Endodermal cell (in vitro differentiated cells): ENCODE data around the gene ACLY. TPM values are rescaled to one million over a fixed set of nuclear protein-coding genes. Genes with fewer than 3 reads are reported as not detected.

ENCODE experiments used
- DNase-seq: peaks from one replicate; pipeline ENCODE4 v3.0.0-alpha.2; 2017
- H3K27ac ChIP-seq: 2 replicates; pipeline ENCODE4 v1.5.1; 2013; ENCODE audit warnings: mild to moderate bottlenecking, low read depth, low read length, moderate library complexity
- H3K27me3 ChIP-seq: 2 replicates; pipeline ENCODE4 v1.6.1; 2013; ENCODE audit warnings: mild to moderate bottlenecking, low read length, moderate library complexity; ENCODE audit not compliant: insufficient read depth, control insufficient read depth, poor library complexity, severe bottlenecking
- H3K36me3 ChIP-seq: 2 replicates; pipeline ENCODE4 v1.7.0; 2013; ENCODE audit warnings: mild to moderate bottlenecking, low read length, moderate library complexity; ENCODE audit not compliant: control insufficient read depth, insufficient read depth
- H3K4me1 ChIP-seq: one replicate; pipeline ENCODE4 v1.7.0; 2013; ENCODE audit warnings: low read length; ENCODE audit not compliant: control insufficient read depth, insufficient read depth
- H3K4me3 ChIP-seq: 2 replicates; pipeline ENCODE4 v1.5.1; 2013; ENCODE audit warnings: mild to moderate bottlenecking, low read length, moderate library complexity
- H3K9ac ChIP-seq: 2 replicates; pipeline ENCODE4 v1.6.1; 2013; ENCODE audit warnings: mild to moderate bottlenecking, low read length, moderate library complexity; ENCODE audit not compliant: poor library complexity, severe bottlenecking; ENCODE audit errors: extremely low read depth
- H3K9me3 ChIP-seq: 2 replicates; pipeline ENCODE4 v1.6.1; 2013; ENCODE audit warnings: mild to moderate bottlenecking, low read length, moderate library complexity; ENCODE audit not compliant: control insufficient read depth
- H3K27ac Mint-ChIP-seq: 2 replicates; pipeline ENCODE4 v1.8.0; 2020; ENCODE audit warnings: mixed read lengths
- H3K27me3 Mint-ChIP-seq: 2 replicates; pipeline ENCODE4 v1.8.0; 2021; ENCODE audit warnings: mild to moderate bottlenecking, mixed read lengths; ENCODE audit not compliant: insufficient read depth
- H3K36me3 Mint-ChIP-seq: 2 replicates; pipeline ENCODE4 v1.8.0; 2020; ENCODE audit warnings: low read depth, mixed read lengths
- H3K4me1 Mint-ChIP-seq: 2 replicates; pipeline ENCODE4 v1.8.0; 2020; ENCODE audit warnings: mixed read lengths
- H3K4me3 Mint-ChIP-seq: 2 replicates; pipeline ENCODE4 v1.8.0; 2020; ENCODE audit warnings: mild to moderate bottlenecking, moderate library complexity, mixed read lengths
- H3K9me3 Mint-ChIP-seq: 2 replicates; pipeline ENCODE4 v1.8.0; 2020; ENCODE audit warnings: mild to moderate bottlenecking, mixed read lengths
- WGBS, 2 experiments: methylation state at CpG; one replicate each; pipeline versions ENCODE4 v1.1.5 to v1.1.7; 2013; ENCODE audit warnings: missing lambda C conversion rate in 2 of 2, mixed read lengths in 1 of 2; ENCODE audit not compliant: insufficient coverage in 1 of 2, insufficient read length in 1 of 2; 5-methylcytosine and 5-hydroxymethylcytosine counted together
- total RNA-seq, 2 donors: library from RNA; stranded (reverse); fragmentation: NEBNext Ultra II Directional in 1 of 2; extraction: Animal tissue kit (Norgen Biotek cat#: 25700) in 1 of 2; gene quantifications; 2 replicates in 1 of 2; 3 replicates in 1 of 2; pipeline ENCODE4 v1.2.1, GENCODE V29; 2021
- TF ChIP-seq, protein P1 (sequence below): fragments of 200-600 bp; sonication (generic); conservative IDR thresholded peaks from 2 replicates; pipeline ENCODE4 v1.5.0; 2021; ENCODE audit warnings: antibody characterized with exemption, mild to moderate bottlenecking

The ACLY gene
- total RNA-seq, 2 donors from 2014 or later = 261 to 304 TPM

GRCh38 chr17:41912925-41913324, 5.8 kb downstream of the ACLY start:
- Mint-ChIP-seq H3K36me3 (peaks cover 53% of the 10 kb centered on the region), H3K9me3 (no peaks in the 10 kb centered on the region), H3K4me1 (peaks cover 48% of the 10 kb centered on the region), H3K4me3 (no peak overlapping the region), H3K27ac (peak overlapping the region; percentile 72), H3K27me3 (no peaks in the 10 kb centered on the region)
- H3K27ac ChIP-seq = no peak overlapping the region
- H3K9me3 ChIP-seq = no peaks in the 10 kb centered on the region
- H3K4me3 ChIP-seq = no peak overlapping the region
- H3K9ac ChIP-seq = no peak overlapping the region
- peaks cover 56% of the 10 kb centered on the region for H3K36me3 ChIP-seq
- no peak for DNase-seq
- no peaks in the 10 kb centered on the region for H3K27me3 ChIP-seq
- H3K4me1 ChIP-seq = peaks cover 16% of the 10 kb centered on the region
- TF ChIP-seq, protein P1, sequence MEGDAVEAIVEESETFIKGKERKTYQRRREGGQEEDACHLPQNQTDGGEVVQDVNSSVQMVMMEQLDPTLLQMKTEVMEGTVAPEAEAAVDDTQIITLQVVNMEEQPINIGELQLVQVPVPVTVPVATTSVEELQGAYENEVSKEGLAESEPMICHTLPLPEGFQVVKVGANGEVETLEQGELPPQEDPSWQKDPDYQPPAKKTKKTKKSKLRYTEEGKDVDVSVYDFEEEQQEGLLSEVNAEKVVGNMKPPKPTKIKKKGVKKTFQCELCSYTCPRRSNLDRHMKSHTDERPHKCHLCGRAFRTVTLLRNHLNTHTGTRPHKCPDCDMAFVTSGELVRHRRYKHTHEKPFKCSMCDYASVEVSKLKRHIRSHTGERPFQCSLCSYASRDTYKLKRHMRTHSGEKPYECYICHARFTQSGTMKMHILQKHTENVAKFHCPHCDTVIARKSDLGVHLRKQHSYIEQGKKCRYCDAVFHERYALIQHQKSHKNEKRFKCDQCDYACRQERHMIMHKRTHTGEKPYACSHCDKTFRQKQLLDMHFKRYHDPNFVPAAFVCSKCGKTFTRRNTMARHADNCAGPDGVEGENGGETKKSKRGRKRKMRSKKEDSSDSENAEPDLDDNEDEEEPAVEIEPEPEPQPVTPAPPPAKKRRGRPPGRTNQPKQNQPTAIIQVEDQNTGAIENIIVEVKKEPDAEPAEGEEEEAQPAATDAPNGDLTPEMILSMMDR = peak; percentile 50
- WGBS, 2 experiments = 79 to 100% methylated on average over 1 of the region's 1 CpG

- H3K27me3 ChIP-seq = no peaks in the 10 kb centered on the region
- WGBS, 2 experiments = 94 to 100% methylated on average over 5 to 13 of the region's 13 CpGs
- no peaks in the 10 kb centered on the region for H3K9me3 ChIP-seq
- no peak for DNase-seq
- Mint-ChIP-seq H3K4me1 (peaks cover 45% of the 10 kb centered on the region), H3K27me3 (no peaks in the 10 kb centered on the region), H3K36me3 (peaks cover 69% of the 10 kb centered on the region), H3K9me3 (no peaks in the 10 kb centered on the region), H3K27ac (peak overlapping the region; percentile 52), H3K4me3 (no peak overlapping the region)
- H3K9ac ChIP-seq = no peak overlapping the region
- no peak overlapping the region for H3K27ac ChIP-seq
- peaks cover 77% of the 10 kb centered on the region for H3K36me3 ChIP-seq
- H3K4me1 ChIP-seq = peaks cover 16% of the 10 kb centered on the region
- no peak overlapping the region for H3K4me3 ChIP-seq
- TF ChIP-seq, protein P1 = no peak
Measured at GRCh38 chr17:41910701-41911391, 7.9 kb downstream of the ACLY start.

- no peak for DNase-seq
- no peak overlapping the region for H3K4me3 ChIP-seq
- no peaks in the 10 kb centered on the region for H3K27me3 ChIP-seq
- Mint-ChIP-seq H3K4me1 (peaks cover 30% of the 10 kb centered on the region), H3K27me3 (no peaks in the 10 kb centered on the region), H3K4me3 (no peak overlapping the region), H3K36me3 (peaks cover 84% of the 10 kb centered on the region), H3K9me3 (no peaks in the 10 kb centered on the region), H3K27ac (no peak overlapping the region)
- TF ChIP-seq, protein P1 = no peak
- H3K36me3 ChIP-seq = peaks cover 92% of the 10 kb centered on the region
- H3K9ac ChIP-seq = no peak overlapping the region
- H3K9me3 ChIP-seq = no peaks in the 10 kb centered on the region
- no peak overlapping the region for H3K27ac ChIP-seq
- 95% methylated on average over 3 to 13 of the region's 13 CpGs for WGBS, 2 experiments
- H3K4me1 ChIP-seq = peaks cover 7% of the 10 kb centered on the region
Measured at GRCh38 chr17:41909088-41909487, 9.7 kb downstream of the ACLY start.
